Cortex of kidney (tissue), 1 donor: Measurements from ENCODE around the gene FADS6.
"Not testable (repeated sequence)": the region's sequence is repeated elsewhere in the genome, so short reads cannot be mapped to it uniquely, and the experiment has no call there.

ENCODE experiments used
- DNase-seq: peaks from one replicate; lab custom pipeline; 2025; lab: John Stamatoyannopoulos, UW

FADS6 gene

GRCh38 chr17:74921026-74921681 is 27.7 kb upstream of the FADS6 start:
- DNase-seq = no peak

- DNase-seq = no peak
These were observed 27.2 kb upstream of the FADS6 start for GRCh38 chr17:74920642-74921025.

- no peak for DNase-seq
These were observed 26.8 kb upstream of the FADS6 start for GRCh38 chr17:74920306-74920620.

- no peak for DNase-seq
These were observed 26.2 kb upstream of the FADS6 start for GRCh38 chr17:74919440-74920305.

GRCh38 chr17:74918906-74919305 is 25.5 kb upstream of the FADS6 start:
- DNase-seq = no peak

- no peak for DNase-seq
These were observed 24.0 kb upstream of the FADS6 start for GRCh38 chr17:74917430-74917829.

- DNase-seq = no peak
These were observed 23.4 kb upstream of the FADS6 start for GRCh38 chr17:74916851-74917199.

GRCh38 chr17:74916136-74916850 is 22.9 kb upstream of the FADS6 start:
- no peak for DNase-seq

- DNase-seq = not testable (repeated sequence)
These were observed 18.0 kb upstream of the FADS6 start for GRCh38 chr17:74911423-74911822.

- not testable (repeated sequence) for DNase-seq
These were observed 15.7 kb upstream of the FADS6 start for GRCh38 chr17:74909097-74909496.

GRCh38 chr17:74907012-74907411 is 13.6 kb upstream of the FADS6 start:
- no peak for DNase-seq

GRCh38 chr17:74906214-74906793 is 12.9 kb upstream of the FADS6 start:
- not testable (repeated sequence) for DNase-seq

- no peak for DNase-seq
These were observed 11.4 kb upstream of the FADS6 start for GRCh38 chr17:74904687-74905409.

GRCh38 chr17:74903671-74904070 is 10.2 kb upstream of the FADS6 start:
- no peak for DNase-seq

GRCh38 chr17:74903034-74903433 is 9.6 kb upstream of the FADS6 start:
- no peak for DNase-seq

- no peak for DNase-seq
These were observed 8.1 kb upstream of the FADS6 start for GRCh38 chr17:74901353-74902135.

- no peak for DNase-seq
These were observed 6.8 kb upstream of the FADS6 start for GRCh38 chr17:74900208-74900607.

GRCh38 chr17:74898376-74898946 is 5.0 kb upstream of the FADS6 start:
- DNase-seq = no peak

- DNase-seq = no peak
These were observed 671 bp upstream of the FADS6 start for GRCh38 chr17:74893936-74894671.
